IPS-11a (cell line): ENCODE measurements around the gene GLCCI1.
"Not testable (repeated sequence)": the region's sequence is repeated elsewhere in the genome, so short reads cannot be mapped to it uniquely, and the experiment has no call there.

Source experiments
- H3K4me3 ChIP-seq: one replicate; pipeline ENCODE4 v1.5.1; 2013; ENCODE audit warnings: low read depth, low read length, control low read depth

The GLCCI1 gene

GRCh38 chr7:8042796-8043535, 74.4 kb downstream of the GLCCI1 start:
- H3K4me3 ChIP-seq, result no peak overlapping the region

GRCh38 chr7:8044761-8045430, 76.3 kb downstream of the GLCCI1 start:
- H3K4me3 ChIP-seq, result no peak overlapping the region

- not testable (repeated sequence) for H3K4me3 ChIP-seq
Measured at GRCh38 chr7:8048067-8048466, 79.5 kb downstream of the GLCCI1 start.

GRCh38 chr7:8051373-8051772, 82.8 kb downstream of the GLCCI1 start:
- no peak overlapping the region for H3K4me3 ChIP-seq

GRCh38 chr7:8051998-8052397, 83.4 kb downstream of the GLCCI1 start:
- H3K4me3 ChIP-seq, result no peak overlapping the region

GRCh38 chr7:8052824-8053223, 84.2 kb downstream of the GLCCI1 start:
- H3K4me3 ChIP-seq, result no peak overlapping the region

GRCh38 chr7:8056439-8056838, 87.8 kb downstream of the GLCCI1 start:
- H3K4me3 ChIP-seq, result no peak overlapping the region

GRCh38 chr7:8057566-8057965, 89.0 kb downstream of the GLCCI1 start:
- H3K4me3 ChIP-seq, result no peak overlapping the region

- H3K4me3 ChIP-seq, result no peak overlapping the region
Measured at GRCh38 chr7:8058322-8058721, 89.7 kb downstream of the GLCCI1 start.

- no peak overlapping the region for H3K4me3 ChIP-seq
Measured at GRCh38 chr7:8058852-8059251, 90.3 kb downstream of the GLCCI1 start.

GRCh38 chr7:8060241-8060640, 91.6 kb downstream of the GLCCI1 start:
- no peak overlapping the region for H3K4me3 ChIP-seq

- not testable (repeated sequence) for H3K4me3 ChIP-seq
Measured at GRCh38 chr7:8063300-8063699, 94.7 kb downstream of the GLCCI1 start.

- no peak overlapping the region for H3K4me3 ChIP-seq
Measured at GRCh38 chr7:8063706-8064297, 95.2 kb downstream of the GLCCI1 start.

- no peak overlapping the region for H3K4me3 ChIP-seq
Measured at GRCh38 chr7:8064828-8065227, 96.2 kb downstream of the GLCCI1 start.

GRCh38 chr7:8065356-8065813, 96.8 kb downstream of the GLCCI1 start:
- no peak overlapping the region for H3K4me3 ChIP-seq

- H3K4me3 ChIP-seq, result no peak overlapping the region
Measured at GRCh38 chr7:8068892-8069686, 100.5 kb downstream of the GLCCI1 start.

GRCh38 chr7:8070451-8071180, 102.0 kb downstream of the GLCCI1 start:
- H3K4me3 ChIP-seq, result no peak overlapping the region

- H3K4me3 ChIP-seq, result no peak overlapping the region
Measured at GRCh38 chr7:8078418-8078817, 109.8 kb downstream of the GLCCI1 start.

- no peak overlapping the region for H3K4me3 ChIP-seq
Measured at GRCh38 chr7:8082762-8083161, 114.2 kb downstream of the GLCCI1 start.

GRCh38 chr7:8084836-8085235, 116.2 kb downstream of the GLCCI1 start:
- H3K4me3 ChIP-seq, result no peak overlapping the region

- H3K4me3 ChIP-seq, result no peak overlapping the region
Measured at GRCh38 chr7:8085420-8085819, 116.8 kb downstream of the GLCCI1 start.
